ENCODE measurements around the gene ZNF407.

Gene ZNF407

GRCh38 chr18:75016025-75016717, 418.5 kb downstream of the ZNF407 start:
- no peak for DNase-seq (ENCODE audit: low spot score)

GRCh38 chr18:75023473-75023872, 425.8 kb downstream of the ZNF407 start:
- DNase-seq (ENCODE audit: low spot score), result no peak

- DNase-seq (ENCODE audit: low spot score), result no peak
Observed at GRCh38 chr18:75024871-75025270, 427.2 kb downstream of the ZNF407 start.

DNA sequence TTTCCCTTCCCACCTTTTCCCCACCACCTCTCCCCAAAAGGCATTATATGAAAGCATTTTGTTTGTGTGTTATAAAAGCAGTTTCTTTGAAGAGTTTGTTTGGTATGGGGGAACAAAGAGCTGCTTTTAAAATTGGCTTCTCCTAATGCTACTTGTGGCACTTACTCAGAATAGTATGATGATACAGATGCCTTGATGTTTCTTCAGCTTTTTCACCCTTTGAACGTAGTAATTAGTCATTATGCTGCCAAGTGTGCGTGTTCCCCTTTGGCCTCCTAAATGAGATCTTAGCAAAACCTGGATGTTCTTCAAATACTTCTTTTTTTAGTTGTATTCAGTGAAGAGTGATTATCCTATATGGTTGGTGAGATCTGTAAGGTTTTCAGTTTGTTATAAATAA, 427.9 kb downstream of the ZNF407 start:
- no peak for DNase-seq (ENCODE audit: low spot score)

DNA sequence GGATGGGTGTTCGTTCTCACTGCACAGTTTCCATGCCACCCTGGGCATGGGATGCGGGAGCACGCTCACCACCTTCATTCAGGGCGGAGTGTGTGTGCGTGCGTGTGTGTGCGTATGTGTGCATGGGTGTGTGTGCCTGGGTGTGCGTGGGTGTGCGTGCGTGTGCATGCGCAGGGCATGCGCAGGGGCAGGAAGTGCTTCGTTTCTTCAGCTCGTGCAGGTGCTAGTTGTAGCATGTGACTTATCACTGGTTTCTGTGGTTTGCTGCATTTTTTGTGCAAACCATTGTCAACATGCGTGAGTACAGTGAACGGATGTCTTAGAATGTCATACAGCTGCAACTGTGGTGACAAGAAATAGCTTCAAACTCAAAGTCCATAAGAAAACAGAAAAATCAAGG, 431.8 kb downstream of the ZNF407 start:
- no peak for DNase-seq (ENCODE audit: low spot score)

GRCh38 chr18:75031717-75032317, 434.1 kb downstream of the ZNF407 start:
- DNase-seq (ENCODE audit: low spot score), result no peak

GRCh38 chr18:75033516-75033915, 435.8 kb downstream of the ZNF407 start:
- DNase-seq (ENCODE audit: low spot score), result no peak

GRCh38 chr18:75034937-75035336, 437.3 kb downstream of the ZNF407 start:
- no peak for DNase-seq (ENCODE audit: low spot score)

GRCh38 chr18:75035928-75036327, 438.3 kb downstream of the ZNF407 start:
- DNase-seq (ENCODE audit: low spot score), result no peak

DNA sequence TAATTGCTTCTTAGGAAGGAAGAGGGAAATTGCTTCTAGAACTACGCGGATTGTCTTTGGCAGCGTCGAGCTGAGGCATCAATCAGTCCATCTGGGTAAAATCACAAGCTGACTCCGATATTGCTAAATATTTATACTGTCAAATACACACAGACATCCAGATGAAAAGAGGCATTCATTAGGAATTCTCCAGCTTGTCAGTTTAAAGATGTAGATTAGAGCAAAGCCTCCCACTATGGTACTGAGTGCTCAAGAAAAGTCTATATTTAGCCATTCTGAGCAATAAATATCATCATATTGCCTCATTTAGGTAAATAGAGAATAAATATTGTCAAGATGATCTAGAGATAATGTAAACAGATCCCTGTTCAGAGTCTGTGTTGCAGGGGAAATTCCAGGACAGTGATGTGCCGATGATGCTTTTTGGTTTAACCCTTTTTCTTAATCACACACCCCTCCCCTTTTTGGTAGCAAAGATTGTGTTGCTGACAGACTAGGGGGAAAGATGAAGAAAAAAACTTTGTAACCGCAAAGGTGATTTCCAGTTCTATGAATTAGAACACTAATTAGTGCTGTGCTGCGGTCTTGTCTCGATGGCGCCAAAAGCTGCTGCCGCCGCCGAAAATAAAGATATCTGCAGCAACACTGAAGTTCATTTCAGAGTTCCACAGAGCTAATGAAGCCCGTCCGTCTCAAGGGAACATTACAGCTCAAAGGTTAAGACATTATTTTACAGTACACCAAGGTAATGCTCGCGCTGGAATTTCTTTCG, 439.4 kb downstream of the ZNF407 start:
- DNase-seq (ENCODE audit: low spot score), result no peak

- DNase-seq (ENCODE audit: low spot score), result no peak
Observed at GRCh38 chr18:75037689-75037955, 440.0 kb downstream of the ZNF407 start.

GRCh38 chr18:75041586-75041985, 443.9 kb downstream of the ZNF407 start:
- no peak for DNase-seq (ENCODE audit: low spot score)

GRCh38 chr18:75043478-75043877, 445.8 kb downstream of the ZNF407 start:
- no peak for DNase-seq (ENCODE audit: low spot score)

DNA sequence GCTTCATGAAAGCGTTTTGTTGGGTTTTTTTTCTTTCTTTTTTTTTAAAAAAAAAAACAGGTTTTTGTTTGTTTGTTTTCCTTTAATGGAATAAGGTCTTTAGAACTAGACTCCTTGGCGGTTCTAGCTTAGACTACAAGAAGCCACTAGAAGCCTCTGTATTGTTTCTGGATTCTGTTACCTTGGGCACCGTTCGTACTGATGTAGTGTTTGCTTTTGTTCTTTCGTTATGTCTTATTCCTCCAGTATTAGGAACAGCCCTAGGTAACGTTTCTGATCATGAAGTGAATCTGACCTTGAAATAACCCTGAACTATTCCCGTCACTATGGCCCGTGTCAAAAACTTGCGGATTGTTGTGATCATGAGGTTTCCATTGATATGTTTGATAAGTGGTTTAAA, 446.6 kb downstream of the ZNF407 start:
- DNase-seq (ENCODE audit: low spot score), result no peak

DNA sequence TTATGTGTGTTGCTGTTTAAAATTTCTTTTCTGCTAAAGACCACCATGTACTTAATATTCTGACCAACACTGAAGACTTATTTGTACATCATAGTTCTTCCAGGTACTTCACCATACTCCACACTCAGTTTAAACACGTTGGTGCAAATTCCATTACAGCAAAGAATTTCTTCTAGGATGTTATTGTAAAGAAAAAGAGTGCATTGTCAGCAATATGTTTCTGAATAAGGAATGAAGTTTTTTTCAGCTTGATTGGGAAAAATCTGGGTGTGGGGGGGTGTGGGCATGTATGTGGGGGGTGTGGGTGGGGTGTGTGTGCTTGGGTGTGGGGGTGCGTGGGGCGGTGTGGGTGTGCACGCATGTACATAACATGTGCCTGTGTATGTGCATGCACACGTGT, 447.1 kb downstream of the ZNF407 start:
- DNase-seq (ENCODE audit: low spot score), result no peak

DNA sequence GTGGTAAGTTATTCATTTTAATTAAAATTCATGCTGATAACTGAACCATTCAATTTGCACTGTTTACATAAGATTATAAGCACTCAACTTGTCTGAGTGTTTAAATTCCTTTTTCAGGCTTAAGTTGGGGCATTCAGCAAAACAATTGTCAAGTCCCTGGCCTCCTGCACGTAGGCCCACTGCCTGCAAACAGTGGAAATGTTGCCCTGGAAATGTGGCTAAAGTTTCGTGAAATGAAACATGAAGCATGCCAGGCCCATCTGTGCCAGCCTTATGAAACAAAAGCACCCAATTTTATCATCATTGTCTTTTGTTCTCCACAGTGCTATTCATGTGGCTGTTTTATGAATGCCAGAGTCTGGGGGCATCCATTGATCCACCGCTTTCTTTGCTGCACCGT, 447.6 kb downstream of the ZNF407 start:
- no peak for DNase-seq (ENCODE audit: low spot score)

GRCh38 chr18:75047240-75047961, 449.7 kb downstream of the ZNF407 start:
- no peak for DNase-seq (ENCODE audit: low spot score)

- DNase-seq (ENCODE audit: low spot score), result no peak
Observed at GRCh38 chr18:75048776-75049454, 451.2 kb downstream of the ZNF407 start.

DNA sequence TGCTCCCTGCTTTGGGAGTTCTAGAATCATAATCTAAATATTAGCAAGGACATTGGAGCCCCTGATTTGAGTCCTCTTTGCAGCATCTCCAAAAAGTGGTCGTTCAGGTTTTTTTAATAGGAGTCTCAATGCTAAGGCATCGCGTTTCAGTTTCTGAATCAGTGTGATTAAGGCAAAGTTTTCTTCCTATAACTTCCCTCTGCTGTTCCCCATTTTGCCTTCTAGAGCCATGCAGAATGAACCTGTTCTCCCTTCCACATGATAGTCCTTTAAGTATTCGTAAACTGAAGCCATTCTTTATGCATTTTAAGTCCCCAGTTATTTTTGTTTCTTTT, 451.8 kb downstream of the ZNF407 start:
- no peak for DNase-seq (ENCODE audit: low spot score)

- no peak for DNase-seq (ENCODE audit: low spot score)
Observed at GRCh38 chr18:75051757-75052156, 454.1 kb downstream of the ZNF407 start.

DNA sequence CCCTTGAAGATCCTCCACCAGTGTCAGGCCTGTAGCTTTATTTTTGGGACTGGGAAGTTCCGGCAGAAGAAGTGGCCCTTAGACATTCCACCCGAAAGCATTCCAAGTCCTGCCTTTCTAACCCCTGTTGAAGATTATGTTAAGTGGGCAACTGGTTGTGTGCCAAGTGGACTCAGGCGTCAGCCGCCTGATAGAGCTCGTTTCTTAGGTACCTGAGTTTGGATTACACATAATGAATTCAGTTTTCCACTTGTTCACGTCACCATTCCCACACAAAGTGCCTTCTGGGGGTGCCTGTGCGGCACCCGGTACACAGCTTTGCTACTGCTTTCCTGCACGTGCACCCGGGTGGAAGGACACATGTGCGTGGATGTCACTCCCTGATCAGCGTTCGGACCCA, 454.8 kb downstream of the ZNF407 start:
- DNase-seq (ENCODE audit: low spot score), result no peak

- no peak for DNase-seq (ENCODE audit: low spot score)
Observed at GRCh38 chr18:75053028-75053629, 455.5 kb downstream of the ZNF407 start.
